H1 (cell line): ENCODE results near the gene CLEC16A. TPM values are rescaled to one million over a fixed set of nuclear protein-coding genes. Genes with fewer than 3 reads are reported as not detected.

ENCODE experiments used
- CTCF ChIA-PET: fragments of 300-600 bp; sonication (Branson Sonifier 250); formaldehyde crosslinking; loops from one replicate; lab custom pipeline; 2021; ENCODE audit not compliant: partially characterized antibody; lab: Charles Lee
- POLR2A ChIA-PET: fragments of 300-600 bp; sonication (Branson Sonifier 250); formaldehyde crosslinking; loops from one replicate; lab custom pipeline; 2021; ENCODE audit warnings: inconsistent platforms; ENCODE audit not compliant: partially characterized antibody; lab: Charles Lee
- DNase-seq, 2 experiments: peaks; one replicate each; pipeline versions ENCODE4 v3.0.0 to v3.0.0-alpha.2; 2010 to 2022; ENCODE audit warnings: low spot score in 2 of 2, low read depth in 1 of 2, mixed read lengths in 1 of 2
- FAIRE-seq: peaks from 2 replicates; lab custom pipeline; 2011; peaks lifted over from hg19 to GRCh38; lab: Jason Lieb, UNC
- H2AFZ ChIP-seq: 2 replicates; pipeline ENCODE4 v1.8.1; 2012; ENCODE audit warnings: low read length, inconsistent platforms
- H2AK5ac ChIP-seq: 2 replicates; pipeline ENCODE4 v1.6.1; 2013; ENCODE audit warnings: low read depth, low read length
- H2BK120ac ChIP-seq: replicated peaks from 2 replicates; pipeline ENCODE3; 2013; ENCODE audit warnings: low read depth, low read length, inconsistent platforms
- H2BK12ac ChIP-seq: 2 replicates; pipeline ENCODE4 v1.6.1; 2013; ENCODE audit warnings: low read depth, low read length
- H2BK15ac ChIP-seq: 2 replicates; pipeline ENCODE4 v1.6.1; 2013; ENCODE audit warnings: low read length
- H2BK20ac ChIP-seq: 2 replicates; pipeline ENCODE4 v1.6.1; 2013; ENCODE audit warnings: low read length
- H2BK5ac ChIP-seq: 2 replicates; pipeline ENCODE4 v1.6.1; 2013; ENCODE audit warnings: low read depth, low read length
- H3K14ac ChIP-seq: 2 replicates; pipeline ENCODE4 v1.6.1; 2013; ENCODE audit warnings: inconsistent platforms; ENCODE audit not compliant: insufficient read length
- H3K18ac ChIP-seq: 2 replicates; pipeline ENCODE4 v1.6.1; 2013; ENCODE audit warnings: low read length; ENCODE audit errors: extremely low read depth
- H3K23ac ChIP-seq: 2 replicates; pipeline ENCODE4 v1.6.1; 2013; ENCODE audit warnings: inconsistent platforms; ENCODE audit not compliant: insufficient read length
- H3K23me2 ChIP-seq: 2 replicates; pipeline ENCODE4 v1.6.1; 2013; ENCODE audit warnings: low read depth, low read length
- H3K27ac ChIP-seq: 2 replicates; pipeline ENCODE4 v1.6.1; 2011; ENCODE audit warnings: low read depth, low read length, inconsistent platforms
- H3K27me3 ChIP-seq, 4 experiments: replicated peaks in 1 of 4; 1 replicate in 1 of 4; 2 replicates in 3 of 4; pipeline versions ENCODE4 v1.6.1 to v1.8.1; 2011 to 2013; ENCODE audit warnings: low read length in 3 of 4, mild to moderate bottlenecking in 3 of 4, inconsistent platforms in 2 of 4, mixed read lengths in 2 of 4, moderate library complexity in 1 of 4; ENCODE audit not compliant: control insufficient read depth in 3 of 4, insufficient read depth in 3 of 4; ENCODE audit errors: extremely low read depth in 1 of 4
- H3K36me3 ChIP-seq, 4 experiments: 2 replicates each; pipeline versions ENCODE4 v1.6.1 to v1.8.1; 2011 to 2013; ENCODE audit warnings: mild to moderate bottlenecking in 4 of 4, low read length in 3 of 4, moderate library complexity in 2 of 4, control low read depth in 1 of 4, inconsistent platforms in 1 of 4; ENCODE audit not compliant: insufficient read depth in 4 of 4, control insufficient read depth in 2 of 4
- H3K4ac ChIP-seq: replicated peaks from 2 replicates; pipeline ENCODE3; 2013; ENCODE audit warnings: low read length, low read depth, mixed read lengths, inconsistent platforms; ENCODE audit not compliant: insufficient read length
- H3K4me1 ChIP-seq, 4 experiments: replicated peaks in 1 of 4; 1 replicate in 1 of 4; 2 replicates in 3 of 4; pipeline versions ENCODE4 v1.6.1 to v1.8.1; 2011 to 2013; ENCODE audit warnings: low read length in 3 of 4, inconsistent platforms in 2 of 4, mixed read lengths in 1 of 4; ENCODE audit not compliant: insufficient read depth in 4 of 4, control insufficient read depth in 3 of 4
- H3K4me2 ChIP-seq, 2 experiments: 2 replicates each; pipeline versions ENCODE4 v1.6.1 to v1.8.1; 2011 to 2013; ENCODE audit warnings: low read depth in 2 of 2, low read length in 2 of 2, control low read depth in 1 of 2, inconsistent platforms in 1 of 2, mild to moderate bottlenecking in 1 of 2; ENCODE audit not compliant: insufficient read depth in 1 of 2
- H3K4me3 ChIP-seq, 4 experiments: fragments of 200-600, 300-600 bp in 1 of 4; sonication (generic), shearing (Covaris generic), sonication (Bioruptor Twin) in 1 of 4; 2 replicates each; pipeline versions ENCODE4 v1.5.1 to v1.8.1; 2011 to 2016; ENCODE audit warnings: low read length in 4 of 4, low read depth in 3 of 4, control low read depth in 2 of 4, inconsistent platforms in 2 of 4, mild to moderate bottlenecking in 2 of 4, mixed read lengths in 1 of 4, moderate library complexity in 1 of 4; ENCODE audit not compliant: insufficient read depth in 2 of 4; ENCODE audit errors: extremely low read depth in 1 of 4
- H3K56ac ChIP-seq: replicated peaks from 2 replicates; pipeline ENCODE3; 2013; ENCODE audit warnings: low read depth, mild to moderate bottlenecking, mixed read lengths, low read length, inconsistent platforms; ENCODE audit not compliant: insufficient read length
- H3K79me1 ChIP-seq: 2 replicates; pipeline ENCODE4 v1.6.1; 2013; ENCODE audit warnings: low read depth, low read length, control low read depth
- H3K79me2 ChIP-seq, 2 experiments: 2 replicates each; pipeline versions ENCODE4 v1.6.1 to v1.8.1; 2012 to 2013; ENCODE audit warnings: low read length in 2 of 2, mild to moderate bottlenecking in 2 of 2, inconsistent platforms in 1 of 2; ENCODE audit not compliant: insufficient read depth in 2 of 2, control insufficient read depth in 1 of 2
- H3K9ac ChIP-seq, 4 experiments: replicated peaks in 1 of 4; 1 replicate in 1 of 4; 2 replicates in 3 of 4; pipeline versions ENCODE4 v1.6.1 to v1.8.1; 2011 to 2013; ENCODE audit warnings: low read depth in 3 of 4, low read length in 3 of 4, control low read depth in 2 of 4, mild to moderate bottlenecking in 2 of 4, moderate library complexity in 2 of 4, inconsistent platforms in 1 of 4; ENCODE audit errors: extremely low read depth in 1 of 4
- H3K9me3 ChIP-seq, 2 experiments: 2 replicates each; pipeline versions ENCODE4 v1.6.1 to v1.8.1; 2012 to 2013; ENCODE audit warnings: mild to moderate bottlenecking in 2 of 2, moderate library complexity in 2 of 2, control low read depth in 1 of 2, inconsistent platforms in 1 of 2, low read depth in 1 of 2, low read length in 1 of 2, mixed read lengths in 1 of 2; ENCODE audit not compliant: insufficient read depth in 2 of 2
- H4K20me1 ChIP-seq, 2 experiments: replicated peaks in 1 of 2; 2 replicates each; pipeline versions ENCODE3 to v1.8.1; 2011 to 2013; ENCODE audit warnings: inconsistent platforms in 2 of 2, low read length in 2 of 2, mild to moderate bottlenecking in 1 of 2; ENCODE audit not compliant: insufficient read depth in 2 of 2, control insufficient read depth in 1 of 2
- H4K5ac ChIP-seq: 2 replicates; pipeline ENCODE4 v1.6.1; 2013; ENCODE audit warnings: low read length, low read depth, mixed read lengths, inconsistent platforms; ENCODE audit not compliant: insufficient read length
- H4K8ac ChIP-seq: 2 replicates; pipeline ENCODE4 v1.8.0; 2013; ENCODE audit warnings: mild to moderate bottlenecking, moderate library complexity, low read length, inconsistent platforms; ENCODE audit not compliant: insufficient read depth; ENCODE audit errors: extremely low read depth
- H4K91ac ChIP-seq: replicated peaks from 2 replicates; pipeline ENCODE3; 2013; ENCODE audit warnings: low read length, mixed read lengths, inconsistent platforms; ENCODE audit not compliant: insufficient read length
- CEBPB ChIP-seq: IDR thresholded peaks from 2 replicates; pipeline ENCODE4 v1.6.1; 2012; ENCODE audit warnings: low read depth, low read length
- CHD1 ChIP-seq: IDR thresholded peaks from 2 replicates; pipeline ENCODE4 v1.6.1; 2012; ENCODE audit warnings: low read depth, low read length, improper control_type of control experiment
- CHD2 ChIP-seq: IDR thresholded peaks from 2 replicates; pipeline ENCODE4 v1.6.1; 2012; ENCODE audit warnings: low read length, improper control_type of control experiment
- KDM1A ChIP-seq: fragments of 200-600, 300-600 bp; sonication (generic); IDR thresholded peaks from 2 replicates; pipeline ENCODE4 v1.7.1; 2016; ENCODE audit warnings: mild to moderate bottlenecking, low read length, borderline replicate concordance
- KDM5A ChIP-seq: fragments of 200-600 bp; IDR thresholded peaks from 2 replicates; pipeline ENCODE4 v1.7.1; 2012; ENCODE audit warnings: mild to moderate bottlenecking, low read length, inconsistent platforms, mixed read lengths
- RXRA ChIP-seq: IDR thresholded peaks from 2 replicates; pipeline ENCODE4 v1.6.1; 2011; ENCODE audit warnings: low read depth, mild to moderate bottlenecking, low read length, moderate library complexity; ENCODE audit not compliant: insufficient read depth
- ZNF274 ChIP-seq: IDR thresholded peaks from 2 replicates; pipeline ENCODE4 v1.7.0; 2012; ENCODE audit warnings: low read length, borderline replicate concordance; ENCODE audit errors: extremely low read depth
- WGBS, 2 experiments: shearing (Covaris generic) in 1 of 2; methylation state at CpG; one replicate each; pipeline versions ENCODE4 v1.1.6 to v1.1.7; 2013 to 2015; ENCODE audit warnings: low lambda C conversion rate in 2 of 2, mixed read lengths in 2 of 2, inconsistent platforms in 1 of 2, low coverage in 1 of 2, missing lambda C conversion rate in 1 of 2; ENCODE audit not compliant: insufficient replicate concordance in 2 of 2, insufficient coverage in 1 of 2, insufficient read length in 1 of 2; ENCODE audit errors: extremely low coverage in 1 of 2, missing lambda C conversion rate in 1 of 2; 5-methylcytosine and 5-hydroxymethylcytosine counted together
- polyA plus RNA-seq, 7 experiments: library from polyadenylated mRNA; depleted of rRNA in 3 of 7; stranded (reverse) in 5 of 7; unstranded in 2 of 7; fragments of >200 nt in 5 of 7; fragments of 200-250 nt in 2 of 7; gene quantifications; 1 replicate in 5 of 7; 2 replicates in 1 of 7; 4 replicates in 1 of 7; pipeline versions ENCODE4 v1.2.1 to v1.2.3, GENCODE V29; 2011 to 2013; ENCODE audit warnings: missing spikeins in 2 of 7, mixed read lengths in 2 of 7
- total RNA-seq: library from RNA; stranded (reverse); fragmentation: NEBNext Ultra II Directional; extraction: Animal tissue kit (Norgen Biotek cat#: 25700); gene quantifications from 2 replicates; pipeline ENCODE4 v1.2.1, GENCODE V29; 2021

CLEC16A gene
- total and polyA plus RNA-seq, 2 of the 8 experiments (the other 6 are each of a cell fraction or from before 2014, with no cell fraction given): 7.6 to 19.3 TPM

GRCh38 chr16:11066261-11066870 is 122.0 kb downstream of the CLEC16A start:
- Histone ChIP-seq H4K8ac (no peak overlapping the region), H3K27me3 (no peaks in the 10 kb centered on the region), H3K9me3 (no peaks in the 10 kb centered on the region), H3K14ac (no peak overlapping the region), H3K79me1 (no peaks in the 10 kb centered on the region), H3K18ac (no peak overlapping the region), H3K4me3 (no peak overlapping the region), H4K5ac (no peak overlapping the region), H3K23ac (no peak overlapping the region), H3K4me1 (no peaks in the 10 kb centered on the region), H3K56ac (no peak overlapping the region), H2BK120ac (no peak overlapping the region), H2BK15ac (no peak overlapping the region), H3K27ac (no peak overlapping the region), H3K4me2 (no peak overlapping the region), H2AK5ac (no peak overlapping the region), H2BK20ac (no peak overlapping the region), H2BK5ac (no peak overlapping the region), H2BK12ac (no peak overlapping the region), H3K23me2 (no peaks in the 10 kb centered on the region), H3K79me2 (no peaks in the 10 kb centered on the region), H2AFZ (no peak overlapping the region), H3K4ac (no peak overlapping the region), H4K91ac (no peak overlapping the region), H3K36me3 (no peaks in the 10 kb centered on the region; a peak in 1 of 8 replicates), H4K20me1 (peaks cover 0 to 3% of the 10 kb centered on the region in 2 experiments), H3K9ac (no peak overlapping the region)
- FAIRE-seq (no peak), DNase-seq (no peak)
- 91% methylated on average over 14 of the region's 14 CpGs; no CpG with 5 or more reads in 1 of the 2 experiments for WGBS, 2 experiments
- CTCF ChIA-PET: interaction anchor here (0.7 to 3.2 kb wide), 6 partner anchors 12 to 188 kb away, joined by 3 to 9 read pairs (median 4); no protein-coding TSS in a partner anchor
- POLR2A ChIA-PET: interaction anchor here (1.2 kb wide), 1 partner anchor 12 kb away, joined by 3 read pairs; no protein-coding TSS in a partner anchor
- no peak for TF ChIP-seq KDM1A
- no peak for TF ChIP-seq CEBPB
- TF ChIP-seq RXRA: no peak
- no peak for TF ChIP-seq ZNF274
- TF ChIP-seq CHD1: no peak
- TF ChIP-seq KDM5A: no peak
- no peak for TF ChIP-seq CHD2
